ENCODE results near the gene FAM110A. TPM values are rescaled to one million over a fixed set of nuclear protein-coding genes. Genes with fewer than 3 reads are reported as not detected.

Gene FAM110A
- total RNA-seq, 1 donor from 2014 or later: 9.7 TPM

DNA sequence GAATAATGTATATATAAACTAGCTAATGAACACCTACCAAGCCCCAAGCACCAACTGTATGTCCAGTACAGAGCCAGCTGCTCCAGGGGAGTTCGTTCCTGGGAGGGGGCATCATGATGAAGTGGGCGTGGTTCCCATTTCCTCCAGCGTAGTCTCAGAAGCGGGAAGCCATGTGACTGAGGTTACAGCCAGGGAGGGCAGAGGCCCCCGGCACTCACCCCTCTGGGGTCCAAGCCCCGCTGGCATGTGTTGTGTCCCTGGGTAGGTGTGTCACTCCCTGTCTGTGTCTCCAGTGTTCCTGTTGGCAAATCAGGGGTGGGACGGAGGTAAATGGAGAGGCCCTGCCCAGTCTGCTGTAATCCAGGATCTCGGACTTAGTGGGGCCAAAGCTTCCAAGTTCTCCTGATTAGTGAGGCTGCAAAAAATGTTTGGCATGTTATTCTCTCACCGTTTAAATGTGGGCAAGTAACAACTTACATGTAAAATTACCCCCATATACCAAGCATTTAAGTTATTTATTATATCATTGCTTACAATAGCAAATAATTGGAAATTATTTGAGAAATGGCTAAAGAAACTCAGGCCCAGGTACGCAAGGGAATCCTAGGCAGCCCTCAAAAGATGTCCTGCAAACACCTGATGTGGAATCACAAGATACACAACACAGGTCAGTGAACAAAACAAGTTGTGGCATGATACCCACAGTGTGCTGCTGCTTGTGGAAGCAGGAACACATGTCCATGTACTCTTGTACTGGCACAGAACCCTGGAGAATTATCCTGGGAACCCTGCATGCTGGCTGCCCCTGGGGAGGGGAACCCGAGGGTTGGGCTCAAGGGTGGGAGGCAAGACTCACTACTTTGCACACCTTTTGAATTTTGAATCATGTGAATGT lies 22.2 kb downstream of the FAM110A start:
- H3K9me3 ChIP-seq: no peaks in the 10 kb centered on the region
- peaks cover 0 to 8% of the 10 kb centered on the region in 2 donors for H3K4me1 ChIP-seq
- no peak overlapping the region for H3K27ac ChIP-seq
- no peak overlapping the region for H3K4me3 ChIP-seq
- intact Hi-C loops (cut with DNase I): no loop called here
- no peaks in the 10 kb centered on the region for H3K36me3 ChIP-seq
- no peaks in the 10 kb centered on the region for H3K27me3 ChIP-seq
- DNase-seq (ENCODE audit: low spot score in 2 of 2): no peak
- TF ChIP-seq, protein P1, sequence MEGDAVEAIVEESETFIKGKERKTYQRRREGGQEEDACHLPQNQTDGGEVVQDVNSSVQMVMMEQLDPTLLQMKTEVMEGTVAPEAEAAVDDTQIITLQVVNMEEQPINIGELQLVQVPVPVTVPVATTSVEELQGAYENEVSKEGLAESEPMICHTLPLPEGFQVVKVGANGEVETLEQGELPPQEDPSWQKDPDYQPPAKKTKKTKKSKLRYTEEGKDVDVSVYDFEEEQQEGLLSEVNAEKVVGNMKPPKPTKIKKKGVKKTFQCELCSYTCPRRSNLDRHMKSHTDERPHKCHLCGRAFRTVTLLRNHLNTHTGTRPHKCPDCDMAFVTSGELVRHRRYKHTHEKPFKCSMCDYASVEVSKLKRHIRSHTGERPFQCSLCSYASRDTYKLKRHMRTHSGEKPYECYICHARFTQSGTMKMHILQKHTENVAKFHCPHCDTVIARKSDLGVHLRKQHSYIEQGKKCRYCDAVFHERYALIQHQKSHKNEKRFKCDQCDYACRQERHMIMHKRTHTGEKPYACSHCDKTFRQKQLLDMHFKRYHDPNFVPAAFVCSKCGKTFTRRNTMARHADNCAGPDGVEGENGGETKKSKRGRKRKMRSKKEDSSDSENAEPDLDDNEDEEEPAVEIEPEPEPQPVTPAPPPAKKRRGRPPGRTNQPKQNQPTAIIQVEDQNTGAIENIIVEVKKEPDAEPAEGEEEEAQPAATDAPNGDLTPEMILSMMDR (IDR thresholded peaks at IDR 0.05): no peak

DNA sequence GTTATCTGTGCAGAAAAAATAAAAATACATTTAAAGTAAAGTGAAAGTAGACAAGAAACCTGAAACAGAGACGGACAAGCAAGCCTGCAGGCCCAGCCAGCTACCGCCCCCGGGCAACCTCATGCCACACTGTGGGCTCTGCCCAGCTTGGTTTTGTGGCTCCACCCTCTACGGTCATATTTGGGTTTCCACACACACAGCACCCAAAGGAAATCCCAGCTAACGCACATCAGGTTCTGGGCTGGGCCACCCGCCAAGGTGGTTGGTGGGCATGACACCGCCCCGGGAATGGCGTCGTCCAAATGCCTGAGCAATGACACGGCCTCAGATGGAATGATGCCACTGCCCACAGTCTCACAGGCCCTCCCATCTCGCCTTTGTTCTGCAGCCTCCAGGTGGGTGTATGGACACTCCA lies 22.9 kb downstream of the FAM110A start:
- DNase-seq (ENCODE audit: low spot score in 2 of 2): no peak
- TF ChIP-seq, protein P1 (IDR thresholded peaks at IDR 0.05): no peak
- H3K9me3 ChIP-seq: no peaks in the 10 kb centered on the region
- intact Hi-C loops (cut with DNase I): no loop called here
- H3K4me1 ChIP-seq: peaks cover 0 to 8% of the 10 kb centered on the region in 2 donors
- H3K27me3 ChIP-seq: no peaks in the 10 kb centered on the region
- H3K27ac ChIP-seq: no peak overlapping the region
- H3K36me3 ChIP-seq: no peaks in the 10 kb centered on the region
- no peak overlapping the region for H3K4me3 ChIP-seq

DNA sequence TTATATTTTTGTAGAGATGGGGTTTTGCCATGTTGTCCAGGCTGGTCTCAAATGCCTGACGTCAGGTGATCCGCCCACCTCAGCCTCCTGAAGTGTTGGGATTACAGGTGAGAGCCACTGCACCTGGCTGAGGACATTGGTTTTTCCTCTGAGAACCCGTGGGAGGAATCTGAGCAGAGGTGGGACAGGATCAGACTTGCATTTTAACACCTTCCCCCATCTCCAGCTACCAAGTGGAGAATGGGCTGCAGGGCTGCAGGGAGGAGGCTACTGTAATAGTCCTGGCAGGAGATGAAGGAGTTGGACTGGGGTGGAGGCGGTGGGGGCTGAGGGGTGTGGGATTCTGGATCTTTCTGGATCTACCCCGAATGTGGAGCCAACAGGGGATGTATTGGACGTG lies 24.5 kb downstream of the FAM110A start:
- no peaks in the 10 kb centered on the region for H3K27me3 ChIP-seq
- intact Hi-C loops (cut with DNase I): no loop called here

DNA sequence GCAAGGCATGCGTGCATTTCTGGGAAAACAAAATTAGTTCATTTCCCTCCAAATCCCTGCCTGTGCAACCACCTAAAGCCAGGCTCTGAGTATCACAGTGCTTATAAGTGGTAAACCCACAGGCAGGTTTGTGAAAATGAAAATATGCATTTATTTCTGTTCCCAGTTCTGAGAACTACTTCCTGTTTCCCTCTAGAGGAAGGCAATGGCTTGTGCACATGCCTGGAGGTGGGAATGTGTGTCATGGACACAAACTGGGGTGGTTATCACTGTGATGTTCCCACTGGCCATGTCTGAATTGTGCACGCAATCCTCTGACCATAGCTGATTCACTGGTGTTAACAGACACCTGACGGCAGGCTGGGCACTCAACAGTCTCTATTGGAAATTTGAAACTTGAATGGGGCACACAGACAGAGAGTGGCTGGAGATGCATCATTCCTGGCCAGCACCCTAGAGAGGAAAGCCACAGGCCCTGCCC lies 26.3 kb downstream of the FAM110A start:
- Histone ChIP-seq H3K27ac (no peak overlapping the region), H3K36me3 (no peaks in the 10 kb centered on the region), H3K4me3 (no peak overlapping the region), H3K9me3 (no peaks in the 10 kb centered on the region), H3K27me3 (no peaks in the 10 kb centered on the region), H3K4me1 (peaks cover 0 to 8% of the 10 kb centered on the region in 2 donors)
- TF ChIP-seq, protein P1 (IDR thresholded peaks at IDR 0.05): no peak
- no peak for DNase-seq (ENCODE audit: low spot score in 2 of 2)
- intact Hi-C loops (cut with DNase I): no loop called here

More for the DNA sequence above, 24.5 kb downstream of the FAM110A start:
- no peak for DNase-seq (ENCODE audit: low spot score in 2 of 2)
- Histone ChIP-seq H3K4me3 (no peak overlapping the region), H3K36me3 (no peaks in the 10 kb centered on the region), H3K27ac (no peak overlapping the region), H3K9me3 (no peaks in the 10 kb centered on the region), H3K4me1 (peaks cover 0 to 8% of the 10 kb centered on the region in 2 donors)
- TF ChIP-seq, protein P1 (IDR thresholded peaks at IDR 0.05): no peak

DNA sequence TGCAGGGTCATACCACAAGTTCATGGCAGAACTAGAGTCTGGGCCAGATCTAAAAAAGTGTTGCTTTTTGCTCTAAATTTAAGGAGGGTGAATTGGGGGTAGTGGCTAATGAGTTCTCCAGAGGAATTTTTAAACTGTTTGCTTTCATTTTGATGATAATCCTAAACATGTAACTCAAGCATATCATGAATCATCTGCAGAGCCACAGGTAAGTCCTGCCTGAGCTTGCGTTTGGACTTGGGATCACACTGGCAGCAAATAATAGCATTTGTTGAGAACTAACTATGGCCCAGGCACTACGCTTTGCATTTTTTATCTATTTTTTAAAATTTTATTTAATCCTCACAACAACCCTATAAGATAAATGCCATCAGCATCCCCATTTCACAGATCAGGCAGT lies 27.4 kb downstream of the FAM110A start:
- DNase-seq (ENCODE audit: low spot score in 2 of 2): no peak
- Histone ChIP-seq H3K27me3 (no peaks in the 10 kb centered on the region), H3K27ac (no peak overlapping the region), H3K36me3 (no peaks in the 10 kb centered on the region), H3K9me3 (no peaks in the 10 kb centered on the region), H3K4me1 (peaks cover 0 to 5% of the 10 kb centered on the region in 2 donors), H3K4me3 (no peak overlapping the region)
- TF ChIP-seq, protein P1 (IDR thresholded peaks at IDR 0.05): no peak
- intact Hi-C loops (cut with DNase I): no loop called here
